Endothelial cell of umbilical vein (primary cell): ENCODE data around the gene RSPRY1. TPM values are rescaled to one million over a fixed set of nuclear protein-coding genes. Genes with fewer than 3 reads are reported as not detected.
A peak's percentile ranks its signal among the peaks of the same experiment; 100 is the strongest.

Source experiments
- BruUV-seq: library from RNA; stranded (reverse); fragments of 400-500 nt; replicated peaks from 2 replicates; lab custom pipeline; 2021; lab: Mats Ljungman, UMichigan
- CTCF ChIA-PET: fragments of 300-600, 350-600 bp; sonication (Branson Sonifier 250); formaldehyde crosslinking; loops from one replicate; lab custom pipeline; 2021; ENCODE audit warnings: antibody characterized with exemption, inconsistent platforms; lab: Charles Lee
- POLR2A ChIA-PET: fragments of 300-600, 350-600 bp; sonication (Branson Sonifier 250); formaldehyde crosslinking; loops from one replicate; lab custom pipeline; 2021; ENCODE audit warnings: antibody characterized with exemption, inconsistent platforms; lab: Charles Lee
- DNase-seq: peaks from one replicate; pipeline ENCODE4 v3.0.0-alpha.2; 2011; ENCODE audit warnings: low read depth, low spot score
- FAIRE-seq: peaks from 2 replicates; lab custom pipeline; 2011; peaks lifted over from hg19 to GRCh38; lab: Jason Lieb, UNC
- H2AFZ ChIP-seq: 2 replicates; pipeline ENCODE4 v1.6.0; 2012; ENCODE audit warnings: low read depth, low read length, control low read depth, inconsistent platforms
- H3K27ac ChIP-seq: 2 replicates; pipeline ENCODE4 v1.5.1; 2011; ENCODE audit warnings: low read depth, mild to moderate bottlenecking, control low read depth, low read length, moderate library complexity; ENCODE audit not compliant: insufficient read depth
- H3K27me3 ChIP-seq, 2 experiments: 2 replicates each; pipeline versions ENCODE4 v1.6.0 to v1.6.1; 2011; ENCODE audit warnings: low read length in 2 of 2, mixed read lengths in 1 of 2; ENCODE audit not compliant: control insufficient read depth in 2 of 2, insufficient read depth in 2 of 2
- H3K36me3 ChIP-seq, 2 experiments: 2 replicates in 1 of 2; 3 replicates in 1 of 2; pipeline ENCODE4 v1.5.1; 2011; ENCODE audit warnings: low read length in 2 of 2, mild to moderate bottlenecking in 1 of 2, moderate library complexity in 1 of 2; ENCODE audit not compliant: control insufficient read depth in 2 of 2, insufficient read depth in 2 of 2; ENCODE audit errors: extremely low read depth in 1 of 2
- H3K4me1 ChIP-seq: 3 replicates; pipeline ENCODE4 v1.5.1; 2011; ENCODE audit warnings: mild to moderate bottlenecking, low read length; ENCODE audit not compliant: control insufficient read depth, insufficient read depth; ENCODE audit errors: extremely low read depth
- H3K4me2 ChIP-seq: 2 replicates; pipeline ENCODE4 v1.6.1; 2011; ENCODE audit warnings: low read length, control low read depth, mixed read lengths; ENCODE audit not compliant: insufficient read depth
- H3K4me3 ChIP-seq, 3 experiments: fragments of 200-600 bp in 1 of 3; sonication (generic), shearing (Covaris generic) in 1 of 3; replicated peaks in 1 of 3; 2 replicates each; pipeline ENCODE4 v1.5.1; 2011 to 2016; ENCODE audit warnings: control low read depth in 3 of 3, low read length in 3 of 3, mild to moderate bottlenecking in 2 of 3, inconsistent platforms in 1 of 3, low read depth in 1 of 3, moderate library complexity in 1 of 3; ENCODE audit not compliant: insufficient read depth in 1 of 3
- H3K79me2 ChIP-seq: 2 replicates; pipeline ENCODE4 v1.6.0; 2012; ENCODE audit warnings: low read length, inconsistent platforms; ENCODE audit not compliant: control insufficient read depth, insufficient read depth
- H3K9ac ChIP-seq: replicated peaks from 2 replicates; pipeline ENCODE3; 2011; ENCODE audit warnings: low read length, control low read depth; ENCODE audit not compliant: insufficient read depth; ENCODE audit errors: extremely low read depth
- H3K9me1 ChIP-seq: replicated peaks from 3 replicates; pipeline ENCODE4 v1.6.0; 2011; ENCODE audit warnings: mild to moderate bottlenecking, low read length; ENCODE audit not compliant: control insufficient read depth, insufficient read depth; ENCODE audit errors: extremely low read depth
- H3K9me3 ChIP-seq: replicated peaks from 2 replicates; pipeline ENCODE4 v1.5.1; 2012; ENCODE audit warnings: low read length, inconsistent platforms; ENCODE audit not compliant: control insufficient read depth, insufficient read depth
- H4K20me1 ChIP-seq: replicated peaks from 2 replicates; pipeline ENCODE3; 2011; ENCODE audit warnings: mild to moderate bottlenecking, low read length; ENCODE audit not compliant: control insufficient read depth, insufficient read depth; ENCODE audit errors: extremely low read depth
- CTCF ChIP-seq, 2 donors: IDR thresholded peaks; 1 replicate in 1 of 2; 2 replicates in 1 of 2; pipeline ENCODE4 v1.5.1; 2011; ENCODE audit warnings: low read length in 2 of 2, mild to moderate bottlenecking in 2 of 2, moderate library complexity in 2 of 2, control low read depth in 1 of 2, inconsistent platforms in 1 of 2, low read depth in 1 of 2; ENCODE audit not compliant: insufficient read depth in 1 of 2; ENCODE audit errors: extremely low read depth in 1 of 2
- EZH2 ChIP-seq: IDR thresholded peaks from 2 replicates; pipeline ENCODE4 v1.6.1; 2012; ENCODE audit warnings: borderline replicate concordance, low read depth, mild to moderate bottlenecking, moderate library complexity, low read length, inconsistent platforms; ENCODE audit not compliant: severe bottlenecking
- FOS ChIP-seq: IDR thresholded peaks from 2 replicates; pipeline ENCODE4 v1.6.1; 2011; ENCODE audit warnings: mild to moderate bottlenecking, low read length, moderate library complexity, borderline replicate concordance; ENCODE audit not compliant: insufficient read depth
- GATA2 ChIP-seq: IDR thresholded peaks from 2 replicates; pipeline ENCODE4 v1.7.0; 2011; ENCODE audit warnings: low read depth, mild to moderate bottlenecking, moderate library complexity, mixed read lengths, low read length; ENCODE audit not compliant: insufficient read length, insufficient read depth
- MAX ChIP-seq: IDR thresholded peaks from 2 replicates; pipeline ENCODE4 v1.6.1; 2011; ENCODE audit not compliant: insufficient read depth, insufficient read length
- MYC ChIP-seq: IDR thresholded peaks from one replicate; pipeline ENCODE4 v1.6.1; 2011; ENCODE audit warnings: mild to moderate bottlenecking, low read depth, low read length
- POLR2A ChIP-seq: IDR thresholded peaks from 2 replicates; pipeline ENCODE4 v1.6.1; 2012; ENCODE audit warnings: low read depth, mild to moderate bottlenecking, control low read depth, low read length
- POLR2AphosphoS5 ChIP-seq: IDR thresholded peaks from 2 replicates; pipeline ENCODE4 v1.6.1; 2012; ENCODE audit warnings: low read depth, mild to moderate bottlenecking, control low read depth, low read length, moderate library complexity; ENCODE audit not compliant: insufficient read depth
- dilution Hi-C: fragments of 300-500 bp; cut with MboI; formaldehyde crosslinking; loops from one replicate; pipeline ENCODE4 v1.15.0; 2019; ENCODE audit warnings: low sequenced_read_pairs; ENCODE audit not compliant: extremely low pct_ligation_motif_present
- intact Hi-C: fragments of 100-400 bp; cut with micrococcal nuclease; formaldehyde crosslinking; loops from one replicate; pipeline ENCODE4 v1.10.0; 2022
- polyA plus RNA-seq, 4 experiments: library from polyadenylated mRNA; depleted of rRNA in 3 of 4; stranded (reverse) in 3 of 4; unstranded in 1 of 4; fragments of >200 nt; gene quantifications; 2 replicates each; pipeline versions ENCODE4 v1.2.1 to v1.2.3, GENCODE V29; 2011 to 2012; ENCODE audit warnings: missing spikeins in 1 of 4
- total RNA-seq: library from RNA; stranded (reverse); gene quantifications from 2 replicates; pipeline ENCODE4 v1.2.3, GENCODE V29; 2021

RSPRY1 gene
- total and polyA plus RNA-seq, 2 donors (not counting 3 experiments of a cell fraction or from before 2014, with no cell fraction given) = 28.5 to 55.1 TPM

- H3K4me2 ChIP-seq = no peak overlapping the region
- no peak for FAIRE-seq
- no peaks in the 10 kb centered on the region for H4K20me1 ChIP-seq
- peak overlapping the region; percentile 84 for H3K27ac ChIP-seq
- BruUV-seq = no TSS peak
- H3K27me3 ChIP-seq = no peaks in the 10 kb centered on the region
- DNase-seq = no peak
- peaks cover 48% of the 10 kb centered on the region for H3K4me1 ChIP-seq
- dilution Hi-C loops (loop anchor here (5.0 kb wide), 1 partner anchor 36 kb away; no protein-coding TSS in a partner anchor), intact Hi-C loops (loop anchor here (2.0 kb wide), 2 partner anchors 40 to 54 kb away; partner anchors contain the start of genes CPNE2, PSME3IP1 and RSPRY1)
- no peaks in the 10 kb centered on the region for H3K9me3 ChIP-seq
- POLR2A ChIA-PET = no interaction called here
- no peaks in the 10 kb centered on the region for H3K9me1 ChIP-seq
- CTCF ChIA-PET = no interaction called here
- no peaks in the 10 kb centered on the region for H3K79me2 ChIP-seq
- TF ChIP-seq MYC (no peak), POLR2A (no peak), FOS (no peak), CTCF (IDR thresholded peaks at IDR 0.05; ENCODE audit: extremely low read depth in 1 of 2, insufficient read depth in 1 of 2, low read depth in 1 of 2, low read length in 2 of 2) (peak; percentile 8 to 34), EZH2 (no peak), MAX (no peak), POLR2AphosphoS5 (no peak), GATA2 (no peak)
- H3K9ac ChIP-seq = no peak overlapping the region
- H3K36me3 ChIP-seq = no peaks in the 10 kb centered on the region
- no peak overlapping the region for H3K4me3 ChIP-seq
- no peak overlapping the region for H2AFZ ChIP-seq
Observed at GRCh38 chr16:57146735-57147134, 39.4 kb upstream of the RSPRY1 start.
